ENCODE measurements around the gene TEX48.

The TEX48 gene

DNA sequence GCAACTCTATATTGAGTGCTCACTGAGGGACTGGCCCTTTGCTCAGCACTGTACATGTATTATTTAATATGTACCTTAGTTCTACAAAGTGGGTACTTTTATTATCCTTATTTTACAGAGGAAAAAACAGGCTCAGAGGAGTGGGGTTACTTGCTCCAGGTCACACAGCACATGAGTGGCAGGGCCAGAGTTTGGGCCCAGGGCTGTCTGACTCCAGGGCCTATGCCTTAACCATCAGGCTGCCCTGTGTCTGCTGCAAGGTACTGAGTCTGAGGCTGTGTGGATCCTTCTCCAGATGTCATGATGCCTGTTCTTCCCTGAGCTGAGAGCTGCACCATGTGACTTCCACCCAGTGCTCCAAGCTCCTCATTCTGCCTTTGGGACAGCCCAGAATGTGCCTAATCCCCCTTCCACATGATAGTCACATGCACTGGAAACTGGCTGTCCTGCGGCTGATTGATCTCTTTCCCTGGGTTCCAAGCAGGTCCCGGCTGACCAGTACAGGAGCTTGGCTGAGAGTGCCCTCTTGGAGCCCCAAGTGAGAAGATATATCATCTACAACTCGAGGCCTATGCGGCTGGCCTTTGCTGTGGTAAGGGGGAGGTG, 55.5 kb downstream of the TEX48 start:
- no peak for DNase-seq (ENCODE audit: low read depth in 2 of 3, low spot score in 1 of 3)

GRCh38 chr9:114624677-114625076, 57.3 kb downstream of the TEX48 start:
- no peak for DNase-seq (ENCODE audit: low read depth in 2 of 3, low spot score in 1 of 3)

DNA sequence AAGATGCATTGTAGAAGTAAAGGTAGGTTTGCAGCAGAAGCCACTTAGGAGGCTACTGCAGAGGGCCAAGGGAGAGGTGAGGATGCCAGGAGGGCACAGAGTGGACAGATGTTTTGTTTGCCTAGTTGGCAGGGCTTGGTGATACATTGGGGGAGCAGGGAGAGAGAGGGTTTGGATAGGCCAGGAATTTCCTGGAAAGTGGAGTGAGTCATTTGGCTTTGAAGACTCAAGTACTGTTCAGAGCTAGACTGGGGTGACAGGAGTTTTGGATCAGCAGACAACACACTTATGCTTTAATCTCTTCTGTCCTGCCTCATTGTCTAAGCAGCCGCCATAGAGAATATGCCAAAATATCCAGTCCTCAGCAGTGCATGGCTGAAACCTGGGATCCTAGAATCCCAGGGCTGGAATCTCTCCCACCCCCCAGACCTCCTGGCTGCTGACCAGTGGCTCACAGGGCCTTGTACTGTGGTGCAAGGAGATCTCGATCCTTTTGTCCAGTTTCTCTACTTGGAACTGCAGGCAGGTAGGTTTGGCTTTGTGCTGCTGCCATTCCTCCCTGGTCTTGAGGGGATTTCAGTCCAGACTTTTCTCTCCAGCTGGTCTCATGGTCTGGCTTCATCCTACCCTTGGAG, 59.9 kb downstream of the TEX48 start:
- DNase-seq (ENCODE audit: low read depth in 2 of 3, low spot score in 1 of 3), result no peak

- DNase-seq (ENCODE audit: low read depth in 2 of 3, low spot score in 1 of 3), result no peak
Measured at GRCh38 chr9:114621561-114621960, 60.4 kb downstream of the TEX48 start.

GRCh38 chr9:114619191-114619761, 62.7 kb downstream of the TEX48 start:
- DNase-seq (ENCODE audit: low read depth in 2 of 3, low spot score in 1 of 3), result no peak

GRCh38 chr9:114616684-114617520, 65.1 kb downstream of the TEX48 start:
- no peak for DNase-seq (ENCODE audit: low read depth in 2 of 3, low spot score in 1 of 3)

Data from stimulated activated CD4-positive, alpha-beta T cell treated with anti-CD3 and anti-CD28 coated beads, Interleukin-12 subunit alpha, Interleukin-12 subunit beta, amount 100 ng/mL, for 48 hours (primary cell).